Right forelimb (tissue), 1 donor: ENCODE results near the gene ANKRD11.
"Not testable (repeated sequence)": the region's sequence is repeated elsewhere in the genome, so short reads cannot be mapped to it uniquely, and the experiment has no call there.

Source experiments
- DNase-seq: peaks from one replicate; pipeline ENCODE4 v3.0.0-alpha.2; 2018

Gene ANKRD11

DNA sequence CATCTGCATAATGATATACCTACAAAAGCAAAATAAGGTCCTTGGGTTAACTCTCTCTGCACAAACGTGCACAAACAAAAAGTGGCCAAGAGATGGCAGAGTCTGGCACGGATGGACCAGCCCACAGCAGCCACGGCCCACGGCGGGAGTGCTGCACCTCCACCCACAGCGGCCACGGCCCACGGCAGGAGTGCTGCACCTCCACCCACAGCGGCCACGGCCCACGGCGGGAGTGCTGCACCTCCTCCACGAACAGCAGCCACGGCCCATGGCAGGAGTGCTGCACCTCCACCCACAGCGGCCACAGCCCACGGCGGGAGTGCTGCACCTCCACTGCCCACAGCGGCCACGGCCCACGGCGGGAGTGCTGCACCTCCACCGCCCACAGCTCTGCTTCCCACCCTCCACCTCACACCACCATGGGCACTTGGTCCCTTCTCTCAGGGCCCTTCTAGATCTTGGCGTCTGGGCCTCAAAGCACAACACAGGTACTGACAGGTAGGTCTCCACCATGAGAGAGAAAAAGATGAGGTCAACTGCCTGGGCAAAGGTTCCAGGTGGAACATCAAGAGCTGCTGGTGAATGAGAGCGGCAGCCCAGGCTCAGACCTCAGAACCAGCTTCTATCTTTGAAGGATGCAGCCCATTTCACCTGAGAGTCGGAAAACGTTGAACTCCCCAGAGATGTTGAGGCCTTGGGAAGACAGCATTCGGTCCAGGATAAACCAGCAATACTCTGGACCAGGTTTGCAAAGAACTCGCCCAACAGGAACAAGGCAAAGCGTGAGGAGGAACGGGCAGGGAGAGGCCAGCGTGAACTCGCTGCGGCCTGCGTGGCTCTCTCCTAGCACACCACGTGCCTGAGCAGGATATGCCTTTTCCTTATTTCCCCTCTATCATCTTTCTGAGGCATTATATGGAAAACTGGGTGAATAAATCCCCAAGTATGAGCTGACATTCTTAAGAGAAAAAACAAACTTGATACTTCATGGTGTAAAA lies 148.4 kb downstream of the ANKRD11 start:
- peak; percentile 32 for DNase-seq

- no peak for DNase-seq
Observed at GRCh38 chr16:89341279-89341678, 149.1 kb downstream of the ANKRD11 start.

GRCh38 chr16:89338863-89339262 lies 151.5 kb downstream of the ANKRD11 start:
- no peak for DNase-seq

GRCh38 chr16:89337965-89338364 lies 152.4 kb downstream of the ANKRD11 start:
- no peak for DNase-seq

- peak; percentile 26 for DNase-seq
Observed at GRCh38 chr16:89335803-89336485, 154.4 kb downstream of the ANKRD11 start.

- DNase-seq = peak; percentile 43
Observed at GRCh38 chr16:89334988-89335802, 155.2 kb downstream of the ANKRD11 start.

- peak; percentile 24 for DNase-seq
Observed at GRCh38 chr16:89334461-89334860, 155.9 kb downstream of the ANKRD11 start.

GRCh38 chr16:89334050-89334449 lies 156.3 kb downstream of the ANKRD11 start:
- DNase-seq = peak; percentile 35

DNA sequence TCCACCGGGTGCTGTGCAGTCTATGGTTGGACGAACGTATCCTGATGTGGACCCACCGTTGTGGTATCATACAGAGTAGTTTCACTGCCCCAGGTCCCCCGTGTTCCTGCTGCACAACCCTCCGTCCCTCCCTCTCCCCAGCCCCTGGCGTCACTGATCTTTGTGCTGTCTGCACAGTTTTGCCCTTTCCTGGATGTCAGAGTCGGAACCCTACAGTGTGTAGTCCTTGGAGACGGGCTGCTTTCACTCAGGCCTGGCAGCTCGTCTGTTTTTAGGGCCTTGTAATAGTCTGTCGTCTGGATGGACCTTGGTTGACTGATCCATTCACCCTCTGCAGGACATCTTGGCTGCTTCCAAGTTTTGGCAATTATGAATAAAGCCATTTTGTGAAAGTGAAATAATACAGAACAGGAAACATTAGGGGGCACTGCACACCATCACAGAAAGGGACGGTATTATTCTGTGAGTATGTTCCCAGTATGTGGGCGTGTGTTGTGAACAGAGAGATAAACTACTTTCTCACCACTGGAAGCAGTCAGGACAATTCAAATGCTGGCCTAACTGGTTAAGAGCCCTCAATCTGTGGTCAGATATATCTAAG lies 156.9 kb downstream of the ANKRD11 start:
- DNase-seq = peak; percentile 48

DNA sequence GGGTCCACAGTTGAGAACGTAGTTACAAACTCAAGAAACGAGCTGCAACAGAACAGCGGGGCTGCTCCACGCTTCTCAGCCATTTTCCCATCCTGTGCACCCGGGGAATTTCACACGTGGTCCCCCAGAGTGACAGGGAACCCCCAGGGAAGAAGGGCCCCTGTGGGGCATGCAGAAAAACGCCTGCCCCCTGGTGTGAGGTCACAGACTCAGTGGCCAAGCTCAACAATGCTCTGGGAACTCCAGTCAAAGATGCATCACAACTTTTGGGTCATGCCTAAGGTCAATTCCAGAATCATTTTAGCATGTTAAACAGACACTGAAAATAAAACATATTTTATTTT lies 157.5 kb downstream of the ANKRD11 start:
- DNase-seq = no peak

DNA sequence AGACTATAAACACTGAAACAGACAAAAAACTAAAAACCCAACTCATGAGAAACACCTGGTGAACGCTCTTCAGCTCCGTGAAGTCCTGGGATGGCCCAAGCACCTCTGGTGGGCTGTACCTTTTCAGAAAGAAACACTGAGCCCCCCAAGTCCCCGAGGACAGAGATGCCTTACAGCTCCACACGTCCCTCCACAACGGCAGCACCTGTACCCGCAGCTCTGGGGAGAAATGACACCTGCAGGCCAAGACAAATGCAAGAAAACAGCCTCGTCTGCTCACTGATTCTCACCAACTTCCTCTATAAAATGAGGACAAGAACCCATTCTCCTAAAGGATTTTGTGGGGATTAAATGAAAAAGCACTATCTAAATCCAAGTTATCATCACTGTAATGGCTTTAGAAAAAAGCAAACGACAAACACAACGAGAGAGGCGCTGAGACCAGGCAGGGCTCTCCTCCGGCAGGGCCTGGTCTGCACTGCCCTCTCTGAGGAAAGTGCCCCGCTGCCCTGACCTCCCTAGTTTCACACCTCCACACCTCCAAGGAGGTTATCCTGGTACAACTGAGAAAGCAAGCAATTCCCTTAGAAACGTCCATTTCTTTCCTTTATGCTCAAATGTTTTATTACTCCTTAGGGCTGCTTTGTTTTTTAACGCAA lies 158.0 kb downstream of the ANKRD11 start:
- DNase-seq = peak; percentile 19

- peak; percentile 35 for DNase-seq
Observed at GRCh38 chr16:89331371-89332109, 158.8 kb downstream of the ANKRD11 start.

DNA sequence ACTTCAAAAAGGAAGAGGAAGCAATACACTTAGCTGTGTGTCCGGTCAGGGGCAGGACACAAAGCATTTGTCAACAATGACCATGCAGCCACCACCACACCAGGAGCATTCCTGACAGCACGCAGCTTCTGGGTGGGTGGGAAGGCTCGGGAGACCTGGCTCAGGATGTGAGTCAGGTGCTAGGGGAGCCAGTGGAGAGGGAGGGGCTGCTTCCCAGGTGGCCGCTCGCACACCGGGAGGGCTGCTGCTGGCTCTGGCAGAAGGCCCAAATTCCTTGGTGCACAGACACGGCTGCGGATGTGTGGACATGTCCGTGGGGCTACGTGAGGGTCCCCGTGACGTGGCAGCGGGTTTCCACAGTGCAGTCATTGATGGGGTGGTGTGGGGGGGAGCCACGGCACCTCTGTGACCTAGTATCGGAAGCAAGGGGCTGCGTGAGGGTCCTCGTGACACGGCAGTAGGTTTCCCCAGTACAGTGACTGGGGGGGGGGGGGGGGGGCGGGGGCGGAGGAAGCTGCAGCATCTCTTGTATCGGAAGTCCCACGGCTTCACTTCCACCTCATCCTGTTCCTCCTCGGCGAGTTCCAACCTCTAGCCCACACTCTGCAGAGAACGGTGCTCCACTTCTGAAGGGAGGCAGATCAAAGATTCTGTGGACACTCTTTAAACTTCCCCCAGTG lies 160.0 kb downstream of the ANKRD11 start:
- DNase-seq = peak; percentile 32

GRCh38 chr16:89329830-89330176 lies 160.6 kb downstream of the ANKRD11 start:
- DNase-seq = not testable (repeated sequence)

DNA sequence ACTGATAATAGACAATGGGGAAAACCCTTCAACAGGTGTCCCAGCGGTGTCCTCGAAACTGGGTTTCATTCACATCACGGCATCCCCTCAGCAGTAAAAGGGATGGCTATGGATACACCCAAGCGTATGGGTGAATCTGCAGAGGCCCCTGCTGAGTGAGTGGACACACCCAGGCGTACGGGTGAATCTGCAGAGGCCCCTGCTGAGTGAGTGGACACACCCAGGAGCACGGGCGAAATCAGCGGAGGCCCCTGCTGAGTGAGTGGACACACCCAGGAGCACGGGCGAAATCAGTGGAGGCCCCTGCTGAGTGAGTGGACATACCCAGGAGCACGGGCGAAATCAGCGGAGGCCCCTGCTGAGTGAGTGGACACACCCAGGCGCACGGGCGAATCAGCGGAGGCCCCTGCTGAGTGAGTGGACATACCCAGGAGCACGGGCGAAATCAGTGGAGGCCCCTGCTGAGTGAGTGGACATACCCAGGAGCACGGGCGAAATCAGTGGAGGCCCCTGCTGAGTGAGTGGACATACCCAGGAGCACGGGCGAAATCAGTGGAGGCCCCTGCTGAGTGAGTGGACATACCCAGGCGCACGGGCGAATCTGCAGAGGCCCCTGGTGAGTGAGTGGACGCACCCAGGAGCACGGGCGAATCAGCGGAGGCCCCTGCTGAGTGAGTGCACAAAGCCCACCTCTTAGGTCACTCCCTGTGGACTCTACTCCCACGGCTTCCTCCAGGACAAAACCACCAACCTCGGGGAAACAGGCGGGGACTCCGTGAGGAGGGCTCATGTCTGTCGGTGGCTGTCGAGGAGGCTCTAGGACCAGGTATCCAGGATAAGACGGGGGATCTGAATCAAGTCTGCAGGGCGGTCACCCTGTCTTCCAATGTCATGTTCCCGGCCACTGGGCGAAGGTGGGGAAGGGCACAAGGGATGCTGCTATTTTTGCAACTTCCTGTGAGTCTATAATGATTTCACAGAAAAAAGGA lies 161.7 kb downstream of the ANKRD11 start:
- DNase-seq = peak; percentile 41

DNA sequence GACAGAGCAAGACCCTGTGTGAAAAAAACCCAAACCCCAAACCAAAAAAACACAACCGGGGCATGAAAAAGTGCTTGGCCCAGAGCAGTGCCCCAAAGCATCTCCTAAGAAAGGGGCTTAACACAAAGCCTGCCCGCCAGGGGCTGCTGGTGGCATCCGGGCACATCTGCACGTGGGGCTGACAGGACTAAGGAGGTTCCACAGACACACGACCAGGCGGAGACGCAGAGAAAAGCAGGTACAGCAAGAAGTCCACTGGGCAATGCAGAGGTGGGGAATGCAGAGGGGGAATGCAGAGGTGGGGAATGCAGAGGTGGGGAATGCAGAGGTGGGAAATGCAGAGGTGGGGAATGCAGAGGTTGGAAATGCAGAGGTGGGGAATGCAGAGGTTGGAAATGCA lies 163.6 kb downstream of the ANKRD11 start:
- DNase-seq = peak; percentile 24

DNA sequence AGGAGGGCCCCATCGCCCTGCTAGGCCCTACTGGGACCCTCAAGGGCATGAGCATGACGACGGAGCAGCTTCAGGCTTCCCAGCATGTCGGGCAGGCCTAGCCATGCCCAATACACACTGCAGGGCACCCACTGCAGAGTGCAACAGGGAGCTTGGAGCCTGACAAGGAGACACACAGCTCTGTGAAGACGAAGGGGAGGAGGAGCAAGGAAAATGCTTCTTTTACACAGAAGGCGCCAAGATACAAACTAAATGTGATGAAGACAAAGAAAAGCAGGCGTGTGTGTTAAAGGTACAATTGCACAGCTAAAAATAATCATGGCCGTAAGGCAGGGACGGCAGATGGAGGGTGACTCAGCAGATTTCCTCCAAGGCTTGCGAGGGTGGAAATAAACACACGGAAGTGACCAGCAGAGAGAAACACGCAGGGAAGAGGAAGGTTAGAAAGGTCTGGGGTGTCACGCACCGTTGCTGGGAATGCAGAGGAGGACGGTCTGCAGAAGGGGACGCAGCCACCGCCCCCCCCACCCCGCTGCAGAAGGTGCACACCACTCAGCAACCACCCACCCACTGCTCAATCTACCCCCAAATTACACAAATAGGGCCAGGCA lies 164.4 kb downstream of the ANKRD11 start:
- peak; percentile 41 for DNase-seq

- peak; percentile 36 for DNase-seq
Observed at GRCh38 chr16:89324056-89325010, 166.0 kb downstream of the ANKRD11 start.
